Measurements from ENCODE around the gene ZBTB7C. TPM values are rescaled to one million over a fixed set of nuclear protein-coding genes. Genes with fewer than 3 reads are reported as not detected.

Gene ZBTB7C
- total RNA-seq, 1 donor from 2014 or later = 0.15 TPM

DNA sequence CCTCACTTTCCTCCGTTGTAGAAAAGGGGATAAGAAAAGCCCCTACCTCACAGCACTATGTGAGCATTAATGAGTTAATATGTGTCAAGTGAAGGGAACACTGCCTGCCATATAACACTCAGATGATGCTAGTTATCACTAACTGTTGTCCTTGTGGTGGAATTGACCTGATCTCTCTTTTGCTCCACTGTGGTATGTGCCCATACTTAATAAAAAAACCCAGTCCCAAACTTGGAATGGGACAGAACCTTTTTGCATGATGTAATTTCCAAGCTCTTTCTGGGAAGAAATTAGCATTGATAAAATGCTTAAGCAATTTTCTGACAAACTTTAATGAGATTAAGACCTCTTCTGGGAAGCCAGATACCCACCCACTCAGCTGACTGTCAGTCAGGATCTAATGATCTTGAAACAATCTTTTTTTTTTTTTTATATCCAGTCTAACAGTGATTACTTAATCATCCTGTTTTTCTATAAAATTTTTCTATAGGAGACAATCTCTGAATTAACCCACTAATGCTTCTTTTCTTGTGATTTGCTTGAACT, 158.7 kb downstream of the ZBTB7C start:
- Histone ChIP-seq H4K20me1 (ENCODE audit: low read depth) (no peaks in the 10 kb centered on the region), H3K9ac (no peak overlapping the region), H2AFZ (replicated peaks) (no peak overlapping the region), H3F3A (ENCODE audit: low read depth) (no peaks in the 10 kb centered on the region), H3K79me2 (ENCODE audit: low read depth) (no peaks in the 10 kb centered on the region), H3K36me3 (no peaks in the 10 kb centered on the region), H3K4me2 (no peak overlapping the region), H3K4me1 (no peaks in the 10 kb centered on the region), H3K4me3 (no peak overlapping the region), H3K27ac (no peak overlapping the region), H3K27me3 (no peaks in the 10 kb centered on the region), H3K9me3 (ENCODE audit: low read depth) (no peaks in the 10 kb centered on the region)
- Mint-ChIP-seq H3K9me3 (no peaks in the 10 kb centered on the region), H3K4me1 (no peaks in the 10 kb centered on the region), H3K27me3 (ENCODE audit: insufficient read depth, low read depth) (no peaks in the 10 kb centered on the region), H3K36me3 (no peaks in the 10 kb centered on the region), H3K27ac (no peak overlapping the region), H3K4me3 (no peak overlapping the region)
- no peak for DNase-seq (ENCODE audit: low spot score)
- TF ChIP-seq EZH2phosphoT487 (IDR thresholded peaks at IDR 0.05) = no peak
- no peak for TF ChIP-seq EZH2 (IDR thresholded peaks at IDR 0.05)
- no peak for TF ChIP-seq CTCF (IDR thresholded peaks at IDR 0.05)

- no peaks in the 10 kb centered on the region for H3F3A ChIP-seq (ENCODE audit: low read depth)
- H3K27ac Mint-ChIP-seq = no peak overlapping the region
- H3K79me2 ChIP-seq (ENCODE audit: low read depth) = no peaks in the 10 kb centered on the region
- H3K9me3 Mint-ChIP-seq = no peaks in the 10 kb centered on the region
- H3K4me1 Mint-ChIP-seq = no peaks in the 10 kb centered on the region
- H3K4me3 ChIP-seq = no peak overlapping the region
- H3K36me3 ChIP-seq = no peaks in the 10 kb centered on the region
- no peaks in the 10 kb centered on the region for H3K36me3 Mint-ChIP-seq
- H3K4me2 ChIP-seq = no peak overlapping the region
- H3K9ac ChIP-seq = no peak overlapping the region
- TF ChIP-seq EZH2phosphoT487 (IDR thresholded peaks at IDR 0.05) (no peak), CTCF (IDR thresholded peaks at IDR 0.05) (no peak), EZH2 (IDR thresholded peaks at IDR 0.05) (no peak)
- H3K9me3 ChIP-seq (ENCODE audit: low read depth) = no peaks in the 10 kb centered on the region
- no peak overlapping the region for H3K27ac ChIP-seq
- H3K4me3 Mint-ChIP-seq = no peak overlapping the region
- no peaks in the 10 kb centered on the region for H3K4me1 ChIP-seq
- no peak for DNase-seq (ENCODE audit: low spot score)
- H4K20me1 ChIP-seq (ENCODE audit: low read depth) = no peaks in the 10 kb centered on the region
- no peaks in the 10 kb centered on the region for H3K27me3 ChIP-seq
- no peak overlapping the region for H2AFZ ChIP-seq (replicated peaks)
- no peaks in the 10 kb centered on the region for H3K27me3 Mint-ChIP-seq (ENCODE audit: insufficient read depth, low read depth)
Observed at GRCh38 chr18:48249854-48250253, 159.3 kb downstream of the ZBTB7C start.

DNA sequence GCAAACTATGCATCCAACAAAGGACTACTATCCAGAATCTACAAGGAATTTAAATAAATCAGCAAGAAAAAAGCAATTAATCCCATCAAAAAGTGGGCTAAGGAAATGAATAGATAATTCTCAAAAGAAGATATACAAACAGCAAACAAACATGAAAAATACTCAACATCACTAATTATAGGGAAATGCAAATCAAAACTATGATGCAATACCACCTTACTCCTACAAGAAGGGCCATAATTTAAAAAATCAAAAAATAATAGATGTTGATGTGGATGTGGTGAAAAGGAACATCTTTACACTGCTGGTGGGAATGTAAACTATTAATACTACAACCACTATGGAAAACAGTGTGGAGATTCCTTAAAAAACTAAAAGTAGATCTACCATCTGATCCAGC, 164.7 kb downstream of the ZBTB7C start:
- no peak overlapping the region for H3K27ac ChIP-seq
- H3K79me2 ChIP-seq (ENCODE audit: low read depth) = no peaks in the 10 kb centered on the region
- no peak overlapping the region for H3K4me3 ChIP-seq
- no peaks in the 10 kb centered on the region for H3F3A ChIP-seq (ENCODE audit: low read depth)
- TF ChIP-seq CTCF (IDR thresholded peaks at IDR 0.05) (no peak), EZH2phosphoT487 (IDR thresholded peaks at IDR 0.05) (no peak), EZH2 (IDR thresholded peaks at IDR 0.05) (no peak)
- Mint-ChIP-seq H3K9me3 (peaks cover 17% of the 10 kb centered on the region), H3K36me3 (no peaks in the 10 kb centered on the region), H3K4me3 (no peak overlapping the region), H3K4me1 (no peaks in the 10 kb centered on the region), H3K27me3 (ENCODE audit: insufficient read depth, low read depth) (peaks cover 2% of the 10 kb centered on the region), H3K27ac (no peak overlapping the region)
- no peak overlapping the region for H3K4me2 ChIP-seq
- no peaks in the 10 kb centered on the region for H4K20me1 ChIP-seq (ENCODE audit: low read depth)
- no peak overlapping the region for H2AFZ ChIP-seq (replicated peaks)
- H3K9me3 ChIP-seq (ENCODE audit: low read depth) = no peaks in the 10 kb centered on the region
- DNase-seq (ENCODE audit: low spot score) = no peak
- H3K9ac ChIP-seq = no peak overlapping the region
- H3K36me3 ChIP-seq = no peaks in the 10 kb centered on the region
- H3K27me3 ChIP-seq = no peaks in the 10 kb centered on the region
- H3K4me1 ChIP-seq = no peaks in the 10 kb centered on the region
